Vagina (tissue), 2 donors: ENCODE data around the gene RPS4Y2. TPM values are rescaled to one million over a fixed set of nuclear protein-coding genes. Genes with fewer than 3 reads are reported as not detected.

Experiments used
- DNase-seq, 2 donors: peaks; one replicate each; pipeline ENCODE4 v3.0.0-alpha.2; 2017; ENCODE audit errors: extremely low spot score in 2 of 2
- H3K27ac ChIP-seq: fragments of 200-600 bp; sonication (generic); one replicate; pipeline ENCODE4 v1.5.1; 2019
- H3K27me3 ChIP-seq: fragments of 200-600 bp; sonication (generic); one replicate; pipeline ENCODE4 v1.5.1; 2019
- H3K36me3 ChIP-seq, 2 donors: fragments of 200-600 bp; sonication (generic); one replicate each; pipeline ENCODE4 v1.5.1; 2017 to 2019
- H3K4me1 ChIP-seq: fragments of 200-600 bp; sonication (generic); one replicate; pipeline ENCODE4 v1.5.1; 2019
- H3K4me3 ChIP-seq, 2 donors: fragments of 200-600 bp; sonication (generic); 1 replicate in 1 of 2; 2 replicates in 1 of 2; pipeline ENCODE4 v1.5.1; 2016 to 2019
- H3K9me3 ChIP-seq: fragments of 200-600 bp; sonication (generic); one replicate; pipeline ENCODE4 v1.5.1; 2019
- CTCF ChIP-seq, 3 experiments: fragments of 450-650 bp in 2 of 3; fragments of 200-600 bp in 1 of 3; sonication (generic) in 1 of 3; IDR thresholded peaks; one replicate each; pipeline ENCODE4 v1.5.1; 2017 to 2019; ENCODE audit warnings: antibody characterized with exemption in 3 of 3, mild to moderate bottlenecking in 2 of 3, moderate library complexity in 2 of 3
- POLR2A ChIP-seq, 2 donors: fragments of 450-650 bp; IDR thresholded peaks; one replicate each; pipeline ENCODE4 v1.6.1; 2017; ENCODE audit warnings: antibody characterized with exemption in 2 of 2, mild to moderate bottlenecking in 2 of 2, moderate library complexity in 2 of 2
- POLR2AphosphoS5 ChIP-seq, 2 donors: sonication (generic); formaldehyde crosslinking; IDR thresholded peaks; one replicate each; pipeline ENCODE4 v1.9.0; 2017; ENCODE audit warnings: antibody characterized with exemption in 2 of 2, mild to moderate bottlenecking in 2 of 2, low read depth in 1 of 2; ENCODE audit not compliant: insufficient read depth in 1 of 2
- intact Hi-C: fragments of 100-400 bp; cut with DNase I; formaldehyde crosslinking; loops from one replicate; pipeline ENCODE4 v1.15.1; 2023
- total RNA-seq: library from RNA; depleted of rRNA; stranded (reverse); fragments of >200 nt; gene quantifications from one replicate; pipeline ENCODE4 v1.2.3, GENCODE V29; 2016

The RPS4Y2 gene
- total RNA-seq, 1 donor from 2014 or later, result not detected

GRCh38 chrY:20770755-20771154 lies 14.8 kb downstream of the RPS4Y2 start:
- no peaks in the 10 kb centered on the region for H3K36me3 ChIP-seq
- H3K27ac ChIP-seq, result no peak overlapping the region
- H3K27me3 ChIP-seq, result no peaks in the 10 kb centered on the region
- no peaks in the 10 kb centered on the region for H3K9me3 ChIP-seq
- DNase-seq, result no peak
- no peaks in the 10 kb centered on the region for H3K4me1 ChIP-seq
- intact Hi-C loops, result no loop called here
- H3K4me3 ChIP-seq, result no peak overlapping the region
- TF ChIP-seq POLR2AphosphoS5 (IDR thresholded peaks at IDR 0.05; ENCODE audit: insufficient read depth in 1 of 2, low read depth in 1 of 2), result no peak
- TF ChIP-seq CTCF (IDR thresholded peaks at IDR 0.05), result no peak
- no peak for TF ChIP-seq POLR2A (IDR thresholded peaks at IDR 0.05)

GRCh38 chrY:20776104-20776503 lies 20.2 kb downstream of the RPS4Y2 start:
- Histone ChIP-seq H3K4me1 (no peaks in the 10 kb centered on the region), H3K27ac (no peak overlapping the region), H3K27me3 (no peaks in the 10 kb centered on the region), H3K4me3 (no peak overlapping the region), H3K36me3 (no peaks in the 10 kb centered on the region), H3K9me3 (no peaks in the 10 kb centered on the region)
- DNase-seq, result no peak
- no peak for TF ChIP-seq CTCF (IDR thresholded peaks at IDR 0.05)
- no peak for TF ChIP-seq POLR2AphosphoS5 (IDR thresholded peaks at IDR 0.05; ENCODE audit: insufficient read depth in 1 of 2, low read depth in 1 of 2)
- TF ChIP-seq POLR2A (IDR thresholded peaks at IDR 0.05), result no peak
- intact Hi-C loops, result no loop called here

GRCh38 chrY:20780104-20780654 lies 24.3 kb downstream of the RPS4Y2 start:
- intact Hi-C loops, result no loop called here
- Histone ChIP-seq H3K9me3 (no peaks in the 10 kb centered on the region), H3K4me1 (no peaks in the 10 kb centered on the region), H3K27me3 (no peaks in the 10 kb centered on the region), H3K4me3 (no peak overlapping the region), H3K36me3 (no peaks in the 10 kb centered on the region), H3K27ac (no peak overlapping the region)
- DNase-seq, result no peak
- TF ChIP-seq CTCF (IDR thresholded peaks at IDR 0.05) (no peak), POLR2A (IDR thresholded peaks at IDR 0.05) (no peak), POLR2AphosphoS5 (IDR thresholded peaks at IDR 0.05; ENCODE audit: insufficient read depth in 1 of 2, low read depth in 1 of 2) (no peak)

GRCh38 chrY:20780776-20781175 lies 24.9 kb downstream of the RPS4Y2 start:
- Histone ChIP-seq H3K27me3 (no peaks in the 10 kb centered on the region), H3K9me3 (no peaks in the 10 kb centered on the region), H3K4me3 (no peak overlapping the region), H3K27ac (no peak overlapping the region), H3K4me1 (no peaks in the 10 kb centered on the region), H3K36me3 (no peaks in the 10 kb centered on the region)
- intact Hi-C loops, result no loop called here
- no peak for DNase-seq
- no peak for TF ChIP-seq POLR2A (IDR thresholded peaks at IDR 0.05)
- no peak for TF ChIP-seq CTCF (IDR thresholded peaks at IDR 0.05)
- TF ChIP-seq POLR2AphosphoS5 (IDR thresholded peaks at IDR 0.05; ENCODE audit: insufficient read depth in 1 of 2, low read depth in 1 of 2), result no peak

- no peak for TF ChIP-seq POLR2A (IDR thresholded peaks at IDR 0.05)
- TF ChIP-seq POLR2AphosphoS5 (IDR thresholded peaks at IDR 0.05; ENCODE audit: insufficient read depth in 1 of 2, low read depth in 1 of 2), result no peak
- TF ChIP-seq CTCF (IDR thresholded peaks at IDR 0.05), result no peak
- Histone ChIP-seq H3K4me3 (no peak overlapping the region), H3K9me3 (no peaks in the 10 kb centered on the region), H3K4me1 (no peaks in the 10 kb centered on the region), H3K27me3 (no peaks in the 10 kb centered on the region), H3K36me3 (no peaks in the 10 kb centered on the region), H3K27ac (no peak overlapping the region)
- intact Hi-C loops, result no loop called here
- no peak for DNase-seq
Measured at GRCh38 chrY:20781408-20781807, 25.5 kb downstream of the RPS4Y2 start.
